ENCODE measurements around the gene CHD9NB. TPM values are rescaled to one million over a fixed set of nuclear protein-coding genes. Genes with fewer than 3 reads are reported as not detected.

The CHD9NB gene
- total and polyA plus RNA-seq, 10 of the 15 experiments (the other 5 are each of a cell fraction or from before 2014, with no cell fraction given): 0.14 to 1.6 (median 0.73) TPM

GRCh38 chr16:53022374-53022773 lies 30.3 kb downstream of the CHD9NB start:
- FAIRE-seq (no peak), DNase-seq (ENCODE audit: low read depth, low spot score) (no peak), ATAC-seq (peak; percentile 82)
- H3K4me1 ChIP-seq (ENCODE audit: control insufficient read depth, insufficient read depth, low read length): no peaks in the 10 kb centered on the region
- in situ Hi-C loops (cut with MboI): loop anchor here (10.0 kb wide), 1 partner anchor 838 kb away; no protein-coding TSS in a partner anchor
- ChIA-PET CTCF (interaction anchor here (0.6 to 2.9 kb wide), 17 partner anchors 10 to 953 kb away, joined by 3 to 27 read pairs (median 3); no protein-coding TSS in a partner anchor), POLR2A (interaction anchor here (0.7 kb wide), 1 partner anchor 31 kb away, joined by 3 read pairs; no protein-coding TSS in a partner anchor), SMC1A (ENCODE audit: uncharacterized antibody, unreplicated experiment) (interaction anchor here (0.6 to 2.0 kb wide), 6 partner anchors 16 to 1204 kb away, joined by 3 to 9 read pairs (median 4); no protein-coding TSS in a partner anchor), RAD21 (ENCODE audit: unreplicated experiment) (interaction anchor here (0.9 to 1.7 kb wide), 3 partner anchors 32 to 831 kb away, joined by 3 to 10 read pairs (median 3); no protein-coding TSS in a partner anchor)
- no peak overlapping the region for H3K4me2 ChIP-seq (ENCODE audit: control insufficient read depth, insufficient read depth)
- no peaks in the 10 kb centered on the region for H3K79me2 ChIP-seq (ENCODE audit: control insufficient read depth, insufficient read depth, low read length)
- no peaks in the 10 kb centered on the region for H3K9me3 ChIP-seq (replicated peaks; ENCODE audit: control insufficient read depth, insufficient read depth, low read length)
- TF ChIP-seq SMC3 (IDR thresholded peaks at IDR 0.05; ENCODE audit: borderline replicate concordance, low read length): peak; percentile 51; the same call in 1 of the 2 replicates
- no peak for TF ChIP-seq MEF2A (IDR thresholded peaks at IDR 0.05; ENCODE audit: insufficient read depth, low read depth, low read length)
- TF ChIP-seq CTCF (IDR thresholded peaks at IDR 0.05 in 2 of 3, conservative IDR thresholded peaks at IDR 0.05 in 1 of 3; ENCODE audit: control insufficient read depth in 2 of 3, extremely low read depth in 1 of 3, insufficient read depth in 1 of 3, low read depth in 3 of 3, low read length in 3 of 3): peak; percentile 46 to 63 (median 46); a peak in 4 of 6 replicates
- peak; percentile 78 for TF ChIP-seq RAD21 (IDR thresholded peaks at IDR 0.05; ENCODE audit: insufficient read depth, low read depth, low read length)
- H2AFZ ChIP-seq (ENCODE audit: control insufficient read depth, low read depth, low read length): no peak overlapping the region
- H3K9ac ChIP-seq (ENCODE audit: control insufficient read depth, insufficient read depth, low read length): no peak overlapping the region
- no TSS peak for BruUV-seq (replicated peaks)
- H3K4me3 ChIP-seq: no peak overlapping the region
- 21% methylated on average over 5 of the region's 5 CpGs for WGBS (ENCODE audit: insufficient coverage, insufficient replicate concordance, low lambda C conversion rate, missing lambda C conversion rate)
- no peaks in the 10 kb centered on the region for H3K36me3 ChIP-seq (ENCODE audit: control insufficient read depth in 2 of 2, insufficient read depth in 2 of 2, low read length in 1 of 2)
- H4K20me1 ChIP-seq (ENCODE audit: control insufficient read depth, insufficient read depth): no peaks in the 10 kb centered on the region
- H3K27ac ChIP-seq (ENCODE audit: control insufficient read depth, insufficient read depth): no peak overlapping the region
- H3K27me3 ChIP-seq (replicated peaks in 1 of 2; ENCODE audit: control insufficient read depth in 2 of 2, insufficient read depth in 2 of 2, low read length in 1 of 2): no peaks in the 10 kb centered on the region
- intact Hi-C loops (cut with micrococcal nuclease; ENCODE audit: unreplicated experiment): loop anchor here (1.0 to 5.0 kb wide), 4 partner anchors 46 to 954 kb away; no protein-coding TSS in a partner anchor

Data from GM12878 (cell line).